Measurements from ENCODE around the gene TMEM245.
"Not testable (repeated sequence)": the region's sequence is repeated elsewhere in the genome, so short reads cannot be mapped to it uniquely, and the experiment has no call there.

The TMEM245 gene

GRCh38 chr9:109062543-109062942, 57.2 kb downstream of the TMEM245 start:
- DNase-seq (ENCODE audit: low read depth): no peak

GRCh38 chr9:109060191-109060590, 59.6 kb downstream of the TMEM245 start:
- DNase-seq (ENCODE audit: low read depth): no peak

GRCh38 chr9:109053121-109053520, 66.6 kb downstream of the TMEM245 start:
- not testable (repeated sequence) for DNase-seq (ENCODE audit: low read depth)

GRCh38 chr9:109052416-109052815, 67.3 kb downstream of the TMEM245 start:
- no peak for DNase-seq (ENCODE audit: low read depth)

GRCh38 chr9:109051733-109052132, 68.0 kb downstream of the TMEM245 start:
- no peak for DNase-seq (ENCODE audit: low read depth)

- no peak for DNase-seq (ENCODE audit: low read depth)
Observed at GRCh38 chr9:109050444-109050843, 69.3 kb downstream of the TMEM245 start.

- DNase-seq (ENCODE audit: low read depth): no peak
Observed at GRCh38 chr9:109048822-109049221, 70.9 kb downstream of the TMEM245 start.

- DNase-seq (ENCODE audit: low read depth): no peak
Observed at GRCh38 chr9:109047259-109047658, 72.5 kb downstream of the TMEM245 start.

GRCh38 chr9:109046346-109046745, 73.4 kb downstream of the TMEM245 start:
- DNase-seq (ENCODE audit: low read depth): no peak

- no peak for DNase-seq (ENCODE audit: low read depth)
Observed at GRCh38 chr9:109043578-109043977, 76.2 kb downstream of the TMEM245 start.

GRCh38 chr9:109040571-109040970, 79.2 kb downstream of the TMEM245 start:
- no peak for DNase-seq (ENCODE audit: low read depth)

GRCh38 chr9:109039539-109039938, 80.2 kb downstream of the TMEM245 start:
- no peak for DNase-seq (ENCODE audit: low read depth)

GRCh38 chr9:109037946-109038715, 81.6 kb downstream of the TMEM245 start:
- DNase-seq (ENCODE audit: low read depth): no peak

- no peak for DNase-seq (ENCODE audit: low read depth)
Observed at GRCh38 chr9:109036744-109037680, 82.7 kb downstream of the TMEM245 start.

GRCh38 chr9:109035684-109036423, 83.9 kb downstream of the TMEM245 start:
- no peak for DNase-seq (ENCODE audit: low read depth)

- no peak for DNase-seq (ENCODE audit: low read depth)
Observed at GRCh38 chr9:109033941-109034700, 85.6 kb downstream of the TMEM245 start.

GRCh38 chr9:109031241-109031640, 88.5 kb downstream of the TMEM245 start:
- no peak for DNase-seq (ENCODE audit: low read depth)

GRCh38 chr9:109030426-109030825, 89.3 kb downstream of the TMEM245 start:
- DNase-seq (ENCODE audit: low read depth): no peak

GRCh38 chr9:109028457-109028856, 91.3 kb downstream of the TMEM245 start:
- DNase-seq (ENCODE audit: low read depth): no peak

GRCh38 chr9:109027176-109027575, 92.6 kb downstream of the TMEM245 start:
- no peak for DNase-seq (ENCODE audit: low read depth)

- DNase-seq (ENCODE audit: low read depth): no peak
Observed at GRCh38 chr9:109026306-109026705, 93.4 kb downstream of the TMEM245 start.

- DNase-seq (ENCODE audit: low read depth): no peak
Observed at GRCh38 chr9:109022873-109023272, 96.9 kb downstream of the TMEM245 start.
